Measurements from ENCODE around the gene CPLX4.

Gene CPLX4

DNA sequence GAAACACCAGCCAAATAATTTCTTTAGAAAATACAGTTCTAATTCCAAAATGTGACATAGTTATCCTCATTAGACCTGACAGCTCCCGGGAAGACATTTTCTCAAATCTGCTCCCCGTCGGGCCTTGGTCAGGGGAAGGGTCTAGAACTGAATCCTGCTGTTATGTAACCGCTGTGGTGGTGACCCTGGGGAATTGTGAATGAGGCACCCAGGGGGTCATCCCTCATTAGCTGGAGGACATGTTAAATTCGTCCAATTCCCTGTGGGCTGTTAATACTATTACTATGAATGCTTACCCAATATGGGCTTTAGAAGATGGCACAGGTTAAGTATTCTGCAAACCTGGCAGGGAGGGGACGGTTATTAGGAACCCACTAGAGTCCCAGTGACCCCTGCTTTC, 11.8 kb downstream of the CPLX4 start:
- DNase-seq (ENCODE audit: low read depth), result no peak

DNA sequence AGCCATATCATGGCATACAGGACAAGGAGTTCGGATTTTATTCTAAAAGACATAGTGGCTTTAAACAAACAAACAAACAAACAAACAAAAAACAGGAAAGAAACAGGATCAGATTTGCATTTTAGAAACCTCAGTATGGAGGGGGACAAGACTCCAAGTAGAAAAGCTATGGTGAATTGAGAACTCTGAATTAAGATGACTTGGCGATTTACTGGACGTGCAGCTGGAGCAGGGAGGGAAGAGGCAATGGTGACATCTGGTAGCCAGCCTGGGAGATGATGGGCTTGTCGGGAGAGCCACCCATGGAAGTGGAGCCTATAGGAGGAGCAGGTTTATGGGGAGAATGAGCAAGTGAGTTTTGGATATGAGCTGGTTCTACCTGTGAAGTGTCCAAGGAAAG, 13.2 kb downstream of the CPLX4 start:
- DNase-seq (ENCODE audit: low read depth), result no peak

DNA sequence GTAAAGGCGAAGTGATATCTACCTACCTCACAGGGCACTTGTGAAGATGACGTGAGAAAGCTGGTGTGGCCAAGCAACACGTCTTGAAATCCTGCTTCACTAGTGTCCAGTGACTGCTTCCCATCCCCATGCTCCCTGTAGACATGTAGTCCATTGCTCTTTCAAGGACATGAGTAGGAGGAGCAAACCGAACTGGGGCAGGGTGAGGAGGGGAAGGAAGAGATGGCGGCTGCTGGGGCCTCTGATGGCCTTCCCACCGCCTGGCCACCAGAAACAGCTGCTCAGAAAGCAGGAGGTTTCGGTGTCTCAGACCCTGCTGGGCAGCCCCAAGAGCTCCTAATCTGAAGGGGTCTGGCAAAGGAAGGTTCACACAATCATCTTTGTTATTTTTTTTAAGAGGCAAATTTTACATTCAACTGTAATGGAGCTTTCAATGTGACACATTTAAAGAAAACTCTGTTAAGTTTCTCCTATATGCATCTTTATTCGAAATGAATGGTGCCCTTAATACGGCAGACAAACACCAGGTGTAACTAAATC, 14.7 kb downstream of the CPLX4 start:
- no peak for DNase-seq (ENCODE audit: low read depth)

GRCh38 chr18:59303006-59303405, 15.4 kb downstream of the CPLX4 start:
- no peak for DNase-seq (ENCODE audit: low read depth)

GRCh38 chr18:59301929-59302328, 16.5 kb downstream of the CPLX4 start:
- DNase-seq (ENCODE audit: low read depth), result no peak

DNA sequence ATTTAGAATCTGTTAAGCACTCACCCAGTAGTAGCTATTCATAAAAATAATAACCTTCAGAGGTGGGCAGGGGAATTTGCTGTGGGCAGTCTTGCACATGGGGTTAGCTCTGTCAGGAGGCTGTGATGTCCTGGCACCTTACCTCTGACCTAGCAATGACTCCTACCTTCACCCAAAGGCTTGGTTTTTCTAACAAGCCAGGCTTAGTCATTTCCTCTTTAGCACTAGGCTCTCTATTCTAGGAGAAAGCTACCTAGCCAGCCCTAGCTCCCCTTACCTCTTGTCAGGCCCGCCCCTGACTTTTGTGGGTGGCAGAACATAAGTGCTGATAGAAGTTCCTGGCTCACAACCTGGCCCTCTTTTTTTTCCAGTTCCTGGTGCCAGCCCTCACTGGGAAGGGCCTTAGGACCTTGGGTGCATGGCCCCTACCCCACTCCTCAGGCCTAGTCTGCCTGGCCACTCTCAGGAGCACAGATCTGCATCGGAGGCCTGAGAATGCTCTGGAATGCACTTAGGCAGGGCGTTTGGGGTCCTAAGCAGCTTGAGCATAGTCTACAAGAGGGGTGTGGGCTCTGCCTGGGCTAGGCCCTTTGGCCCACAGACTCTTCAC, 17.7 kb downstream of the CPLX4 start:
- DNase-seq (ENCODE audit: low read depth), result no peak

DNA sequence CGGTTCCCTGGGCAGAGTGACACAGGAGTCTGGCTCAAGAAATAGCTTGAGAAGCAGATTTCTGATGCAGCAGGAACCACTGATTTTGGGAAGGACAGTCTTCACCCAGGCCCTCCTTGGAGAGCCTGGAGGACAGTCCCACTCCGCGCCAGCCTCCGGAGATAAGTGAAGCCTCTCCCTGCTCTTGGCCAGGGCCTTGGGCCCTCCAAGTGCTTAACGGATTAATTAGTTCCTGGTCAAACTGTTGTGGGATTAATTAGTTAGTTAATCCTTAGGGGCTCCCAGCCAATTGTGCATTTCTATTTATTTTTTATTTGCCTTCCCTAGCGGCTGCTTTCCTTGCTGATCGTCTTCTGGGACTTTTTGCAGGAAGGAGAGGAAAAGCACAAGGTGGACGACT, 19.6 kb downstream of the CPLX4 start:
- DNase-seq (ENCODE audit: low read depth), result no peak

GRCh38 chr18:59293317-59293716, 25.1 kb downstream of the CPLX4 start:
- no peak for DNase-seq (ENCODE audit: low read depth)

DNA sequence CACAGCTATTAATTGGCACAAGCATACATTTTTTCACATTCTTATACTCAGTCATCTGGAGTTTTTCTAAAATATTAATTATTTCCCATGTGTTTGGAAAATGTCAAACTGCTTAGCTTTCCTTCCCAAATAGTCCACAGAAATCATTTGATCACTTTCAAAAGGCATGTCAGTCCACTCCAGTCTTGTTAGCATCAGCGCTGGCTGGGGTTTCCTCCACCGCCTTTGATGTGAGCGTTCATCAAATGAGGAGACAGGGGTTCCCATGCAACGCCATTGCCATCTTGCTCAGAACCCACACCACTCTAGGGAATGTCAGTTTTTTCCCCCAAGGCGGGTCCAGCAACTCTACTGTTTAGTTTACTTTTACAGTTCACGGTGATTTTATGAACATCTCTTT, 32.1 kb downstream of the CPLX4 start:
- DNase-seq (ENCODE audit: low read depth), result no peak

- no peak for DNase-seq (ENCODE audit: low read depth)
These were observed 36.1 kb downstream of the CPLX4 start for GRCh38 chr18:59282341-59282740.

DNA sequence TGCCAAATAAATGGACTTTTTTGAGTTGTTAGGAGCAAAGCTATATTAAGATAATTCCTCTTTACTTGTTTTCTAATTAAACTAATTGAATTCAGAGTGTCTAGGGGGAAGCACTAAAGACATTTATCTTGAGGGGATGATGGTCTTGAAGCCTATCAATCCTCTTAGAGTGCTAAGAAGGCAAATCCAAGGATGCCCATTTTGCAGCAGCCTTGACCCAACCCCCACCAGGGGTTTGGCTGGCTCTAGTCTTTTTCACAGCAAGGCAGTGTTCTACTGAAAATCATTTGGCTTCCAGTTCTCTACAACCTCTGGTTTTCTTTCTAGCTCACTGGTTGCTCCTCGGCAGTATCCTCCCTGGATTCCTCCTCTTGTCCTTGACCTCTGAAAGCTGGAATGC, 38.7 kb downstream of the CPLX4 start:
- no peak for DNase-seq (ENCODE audit: low read depth)

GRCh38 chr18:59279193-59279592, 39.3 kb downstream of the CPLX4 start:
- DNase-seq (ENCODE audit: low read depth), result no peak

DNA sequence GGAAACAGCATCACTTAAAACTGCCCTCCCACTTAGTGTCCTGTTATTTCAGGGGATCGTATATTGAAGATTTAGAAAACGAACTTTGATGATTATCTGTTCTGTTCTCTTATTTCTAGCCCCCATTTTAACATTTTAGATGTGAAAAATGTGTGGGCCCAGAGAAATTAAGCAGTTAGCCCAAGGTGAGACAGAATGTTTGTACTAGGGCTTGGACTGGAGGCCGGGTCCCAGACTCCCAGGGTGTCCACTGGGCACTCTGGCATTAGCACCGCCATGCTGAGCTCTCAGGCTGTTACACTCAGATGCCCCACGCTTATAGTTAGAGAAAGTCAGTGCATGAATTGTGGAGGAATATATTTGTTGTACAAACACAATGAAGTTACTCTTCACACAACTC, 39.7 kb downstream of the CPLX4 start:
- no peak for DNase-seq (ENCODE audit: low read depth)

- no peak for DNase-seq (ENCODE audit: low read depth)
These were observed 42.4 kb downstream of the CPLX4 start for GRCh38 chr18:59276047-59276446.

GRCh38 chr18:59275406-59275949, 43.0 kb downstream of the CPLX4 start:
- DNase-seq (ENCODE audit: low read depth), result no peak

- DNase-seq (ENCODE audit: low read depth), result no peak
These were observed 43.9 kb downstream of the CPLX4 start for GRCh38 chr18:59274533-59274928.

DNA sequence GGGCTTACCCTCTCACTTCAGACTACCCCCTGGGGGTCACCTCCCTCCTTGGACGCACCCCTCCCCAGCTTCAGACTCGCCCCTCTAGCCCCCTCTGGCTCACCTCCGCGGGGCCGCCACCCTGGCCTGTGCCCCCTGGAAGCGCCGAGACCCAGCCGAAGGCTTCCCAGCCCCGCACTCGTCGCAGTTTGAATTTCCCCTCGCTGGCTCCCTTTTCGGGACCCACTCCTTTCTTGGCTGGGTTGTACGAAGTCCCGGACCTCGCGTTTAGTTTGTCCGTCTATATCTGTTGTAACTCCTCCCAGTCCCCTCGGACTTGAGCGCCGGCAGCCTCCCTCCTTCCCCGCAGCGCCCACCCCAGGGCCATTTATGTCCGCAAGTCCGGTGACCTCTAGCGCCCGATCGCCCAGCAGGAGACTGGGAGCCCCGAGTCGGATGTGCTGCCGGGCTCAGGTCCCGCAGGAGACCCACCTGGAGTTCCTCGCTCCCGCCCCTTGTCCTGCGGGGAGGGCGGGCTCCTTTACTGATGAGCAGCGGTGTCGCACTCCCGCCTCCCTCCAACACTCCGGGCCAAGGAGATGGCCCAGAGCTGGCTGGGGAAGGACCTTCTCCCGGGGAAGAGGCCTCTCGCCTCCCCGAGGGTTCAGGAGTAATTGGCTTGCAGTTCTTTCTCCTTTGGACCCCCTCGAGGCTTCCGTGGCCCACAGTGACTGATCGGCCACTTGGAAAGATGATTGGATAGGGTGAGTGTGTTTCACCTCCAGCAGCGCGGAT, 44.5 kb downstream of the CPLX4 start:
- no peak for DNase-seq (ENCODE audit: low read depth)

GRCh38 chr18:59272891-59273758, 45.3 kb downstream of the CPLX4 start, which contains the start of gene RAX:
Gene RAX, minus strand, starts transcription at chr18:59273454. Its CDS starts 248 bp downstream, at chr18:59273206.
- DNase-seq (ENCODE audit: low read depth), result no peak

- DNase-seq (ENCODE audit: low read depth), result no peak
These were observed 46.1 kb downstream of the CPLX4 start for GRCh38 chr18:59272221-59272888.

DNA sequence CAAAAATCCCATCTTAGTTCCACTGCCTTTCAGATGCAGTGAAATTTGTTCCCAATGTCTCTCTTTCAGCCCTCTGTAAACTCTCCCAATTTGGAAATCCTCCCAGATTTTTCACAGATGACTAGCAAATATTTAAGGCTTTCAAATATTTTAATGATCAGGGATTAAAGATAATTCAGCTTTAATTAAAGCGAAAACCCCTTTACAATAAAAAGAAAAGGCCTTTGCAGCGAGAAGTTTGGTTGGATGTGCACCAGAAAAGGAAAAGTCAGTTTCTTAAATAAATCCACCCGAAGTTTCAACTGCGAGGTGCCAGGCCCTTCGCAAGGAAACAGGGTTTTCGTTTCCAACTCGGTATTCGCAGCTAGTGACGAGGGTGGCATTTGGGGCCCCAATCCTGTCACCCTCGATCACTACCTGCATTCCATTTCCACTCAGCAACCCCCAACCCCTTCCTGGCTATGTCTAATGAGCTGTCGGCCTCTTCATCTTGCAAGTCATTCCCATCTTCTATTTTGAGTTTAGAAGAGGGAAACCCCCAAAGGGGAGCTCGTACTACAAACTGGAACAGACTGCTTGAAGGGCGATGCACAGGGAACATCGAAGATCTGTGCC, 46.7 kb downstream of the CPLX4 start:
- DNase-seq (ENCODE audit: low read depth), result no peak

DNA sequence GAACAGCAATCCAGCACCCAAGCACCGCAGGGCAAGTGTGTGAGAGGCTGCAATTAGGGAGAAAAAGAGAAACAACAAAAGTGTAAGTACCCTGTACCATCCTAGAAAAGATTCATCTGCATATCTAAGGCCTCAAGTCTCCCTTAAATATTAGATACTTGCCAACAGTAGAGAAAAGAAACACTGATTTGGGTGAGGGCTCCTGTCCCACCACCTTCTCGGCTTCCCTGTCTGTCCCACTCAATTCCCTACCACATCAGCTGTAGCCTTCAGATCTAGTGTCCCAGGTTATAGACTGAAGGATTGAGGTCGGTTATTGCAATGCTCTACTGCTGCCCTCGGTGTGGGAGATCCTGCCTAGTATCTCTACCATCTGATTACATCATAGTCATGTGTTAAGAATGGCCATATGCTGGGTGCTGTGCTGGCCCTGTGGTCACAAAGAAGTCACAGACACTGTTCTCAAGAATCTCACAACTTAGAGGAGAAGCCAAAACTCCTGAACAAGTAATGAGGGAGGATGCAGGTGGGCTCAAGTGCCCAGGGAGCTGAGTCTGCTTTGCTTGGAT, 47.7 kb downstream of the CPLX4 start:
- DNase-seq (ENCODE audit: low read depth), result no peak

All from activated T-helper 9 cell treated with anti-CD3 and anti-CD28 coated beads, Interleukin-2, amount 50 U/mL, for 16 hours (primary cell).